A549 (cell line): ENCODE data around the gene FAM120A.

Experiments
- CBX8 ChIP-seq: fragments of 200-600 bp; sonication (generic); IDR thresholded peaks from 2 replicates; pipeline ENCODE4 v1.6.1; 2016
- CHD4 ChIP-seq: fragments of 200-600 bp; sonication (generic); IDR thresholded peaks from 2 replicates; pipeline ENCODE4 v1.6.1; 2016; ENCODE audit warnings: antibody characterized with exemption, mild to moderate bottlenecking, borderline replicate concordance
- CTCF ChIP-seq: fragments of >200 bp; sonication (Bioruptor Twin); formaldehyde crosslinking; IDR thresholded peaks from 3 replicates; pipeline ENCODE4 v1.5.1; 2016
- KDM1A ChIP-seq: fragments of 200-600 bp; sonication (generic); IDR thresholded peaks from 2 replicates; pipeline ENCODE4 v1.6.1; 2016; ENCODE audit warnings: low read depth, mild to moderate bottlenecking
- MAZ ChIP-seq: fragments of 150-350 bp; IDR thresholded peaks from 2 replicates; pipeline ENCODE4 v1.6.1; 2014; ENCODE audit warnings: antibody characterized with exemption, low read depth, low read length, borderline replicate concordance
- MYC ChIP-seq: IDR thresholded peaks from 2 replicates; pipeline ENCODE4 v1.6.1; 2012; ENCODE audit warnings: mild to moderate bottlenecking, inconsistent platforms, low read length, improper control_type of control experiment, borderline replicate concordance
- PHF8 ChIP-seq: fragments of 200-600 bp; sonication (generic); IDR thresholded peaks from 2 replicates; pipeline ENCODE4 v1.6.1; 2016; ENCODE audit warnings: low read depth, mild to moderate bottlenecking, antibody characterized with exemption, moderate library complexity, borderline replicate concordance
- POLR2AphosphoS2 ChIP-seq: conservative IDR thresholded peaks from 2 replicates; pipeline ENCODE4 v1.6.1; 2012; ENCODE audit warnings: low read length, improper control_type of control experiment, inconsistent platforms
- RAD21 ChIP-seq, 2 experiments: fragments of >200 bp in 1 of 2; sonication (Bioruptor Twin) in 1 of 2; formaldehyde crosslinking in 1 of 2; IDR thresholded peaks in 1 of 2; conservative IDR thresholded peaks in 1 of 2; 2 replicates in 1 of 2; 3 replicates in 1 of 2; pipeline ENCODE4 v1.6.1; 2012 to 2018; ENCODE audit warnings: inconsistent platforms in 1 of 2
- SMC3 ChIP-seq: fragments of >200 bp; sonication (Bioruptor Twin); formaldehyde crosslinking; IDR thresholded peaks from 3 replicates; pipeline ENCODE4 v1.6.1; 2018; ENCODE audit warnings: inconsistent platforms

- TF ChIP-seq SMC3 = no peak
- no peak for TF ChIP-seq KDM1A
- TF ChIP-seq CTCF = no peak
- no peak for TF ChIP-seq CHD4
- no peak for TF ChIP-seq MAZ
- TF ChIP-seq CBX8 = no peak
- no peak for TF ChIP-seq PHF8
- TF ChIP-seq POLR2AphosphoS2 = no peak
- no peak for TF ChIP-seq MYC
- TF ChIP-seq RAD21 (conservative IDR thresholded peaks at IDR 0.05 in 1 of 2, IDR thresholded peaks at IDR 0.05 in 1 of 2) = no peak
These were observed 19.6 kb downstream of the FAM120A start for GRCh38 chr9:93471124-93471523.
